ENCODE data around the gene ECD. TPM values are rescaled to one million over a fixed set of nuclear protein-coding genes. Genes with fewer than 3 reads are reported as not detected.

Gene ECD
- 35.2 and 37.8 TPM in 2 replicates for total RNA-seq

- Mint-ChIP-seq H3K36me3 (ENCODE audit: low read depth) (peaks cover 31% of the 10 kb centered on the region), H3K9me3 (no peaks in the 10 kb centered on the region), H3K4me1 (ENCODE audit: low read depth) (peaks cover 33% of the 10 kb centered on the region), H3K4me3 (ENCODE audit: low read depth) (peak within 1 kb of the TSS; percentile 99), H3K27ac (peak within 1 kb of the TSS; percentile 94), H3K27me3 (ENCODE audit: low read depth) (no peaks in the 10 kb centered on the region)
- DNase-seq (ENCODE audit: low spot score), result peak; percentile 90
- intact Hi-C loops (cut with micrococcal nuclease), result loop anchor here (1.0 to 5.0 kb wide), 4 partner anchors 56 to 541 kb away; partner anchors contain the start of genes MICU1, MRPS16 and NUDT13
Observed at GRCh38 chr10:73167783-73168464, at the start of gene ECD, which contains the start of gene FAM149B1. Gene ECD, minus strand, starts transcription at chr10:73168008. Its CDS starts 4,071 bp downstream, at chr10:73163937. Gene FAM149B1, plus strand, starts transcription at chr10:73168119. Its CDS starts 221 bp downstream, at chr10:73168340.

GRCh38 chr10:73215749-73216148 lies 47.9 kb upstream of the ECD start:
- Mint-ChIP-seq H3K4me1 (ENCODE audit: low read depth) (peaks cover 13% of the 10 kb centered on the region), H3K27ac (no peak overlapping the region)
- intact Hi-C loops (cut with micrococcal nuclease), result no loop called here

GRCh38 chr10:73211106-73211811 lies 43.5 kb upstream of the ECD start:
- Mint-ChIP-seq H3K27ac (no peak overlapping the region), H3K4me3 (ENCODE audit: low read depth) (no peak overlapping the region), H3K27me3 (ENCODE audit: low read depth) (no peaks in the 10 kb centered on the region), H3K36me3 (ENCODE audit: low read depth) (peaks cover 15% of the 10 kb centered on the region), H3K4me1 (ENCODE audit: low read depth) (no peaks in the 10 kb centered on the region), H3K9me3 (no peaks in the 10 kb centered on the region)
- intact Hi-C loops (cut with micrococcal nuclease), result no loop called here
- no peak for DNase-seq (ENCODE audit: low spot score)

More at GRCh38 chr10:73215749-73216148, 47.9 kb upstream of the ECD start:
- Mint-ChIP-seq H3K27me3 (ENCODE audit: low read depth) (no peaks in the 10 kb centered on the region), H3K4me3 (ENCODE audit: low read depth) (no peak overlapping the region), H3K9me3 (no peaks in the 10 kb centered on the region), H3K36me3 (ENCODE audit: low read depth) (peaks cover 34% of the 10 kb centered on the region)
- DNase-seq (ENCODE audit: low spot score), result no peak

GRCh38 chr10:73210395-73211105 lies 42.7 kb upstream of the ECD start:
- Mint-ChIP-seq H3K27me3 (ENCODE audit: low read depth) (no peaks in the 10 kb centered on the region), H3K4me1 (ENCODE audit: low read depth) (no peaks in the 10 kb centered on the region), H3K27ac (no peak overlapping the region), H3K4me3 (ENCODE audit: low read depth) (no peak overlapping the region), H3K36me3 (ENCODE audit: low read depth) (peaks cover 15% of the 10 kb centered on the region), H3K9me3 (no peaks in the 10 kb centered on the region)
- DNase-seq (ENCODE audit: low spot score), result no peak
- intact Hi-C loops (cut with micrococcal nuclease), result no loop called here

GRCh38 chr10:73209705-73210104 lies 41.9 kb upstream of the ECD start:
- intact Hi-C loops (cut with micrococcal nuclease), result no loop called here
- Mint-ChIP-seq H3K27me3 (ENCODE audit: low read depth) (no peaks in the 10 kb centered on the region), H3K4me1 (ENCODE audit: low read depth) (no peaks in the 10 kb centered on the region), H3K9me3 (no peaks in the 10 kb centered on the region), H3K36me3 (ENCODE audit: low read depth) (peaks cover 15% of the 10 kb centered on the region), H3K4me3 (ENCODE audit: low read depth) (no peak overlapping the region), H3K27ac (no peak overlapping the region)
- no peak for DNase-seq (ENCODE audit: low spot score)

- H3K27ac Mint-ChIP-seq, result no peak overlapping the region
- no peak for DNase-seq (ENCODE audit: low spot score)
- no peaks in the 10 kb centered on the region for H3K9me3 Mint-ChIP-seq
- H3K4me1 Mint-ChIP-seq (ENCODE audit: low read depth), result no peaks in the 10 kb centered on the region
- intact Hi-C loops (cut with micrococcal nuclease), result no loop called here
- H3K36me3 Mint-ChIP-seq (ENCODE audit: low read depth), result peaks cover 14% of the 10 kb centered on the region
- H3K27me3 Mint-ChIP-seq (ENCODE audit: low read depth), result no peaks in the 10 kb centered on the region
- H3K4me3 Mint-ChIP-seq (ENCODE audit: low read depth), result no peak overlapping the region
Observed at GRCh38 chr10:73207883-73208282, 40.1 kb upstream of the ECD start.

DNA sequence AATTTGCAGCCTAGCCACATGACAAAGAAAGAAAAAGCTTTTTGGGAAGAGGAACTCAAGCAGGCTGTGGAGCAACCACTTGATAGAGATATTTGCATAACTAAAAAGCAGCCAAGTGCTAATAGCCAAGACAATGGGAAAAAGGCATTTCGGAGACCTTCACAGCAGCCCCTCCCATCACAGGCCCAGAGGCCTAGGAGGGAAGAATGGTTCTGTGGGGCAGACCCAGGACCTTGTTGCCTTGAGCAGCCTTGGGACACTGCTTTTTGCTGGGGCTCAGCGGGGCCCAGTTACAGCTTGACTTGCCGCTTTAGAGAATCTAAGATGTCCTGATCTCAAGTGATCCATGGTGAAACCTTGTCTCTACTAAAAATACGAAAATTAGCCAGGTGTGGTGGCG lies 38.6 kb upstream of the ECD start:
- no peak for DNase-seq (ENCODE audit: low spot score)
- Mint-ChIP-seq H3K27ac (no peak overlapping the region), H3K9me3 (no peaks in the 10 kb centered on the region), H3K4me3 (ENCODE audit: low read depth) (no peak overlapping the region), H3K27me3 (ENCODE audit: low read depth) (no peaks in the 10 kb centered on the region), H3K4me1 (ENCODE audit: low read depth) (no peaks in the 10 kb centered on the region), H3K36me3 (ENCODE audit: low read depth) (peaks cover 12% of the 10 kb centered on the region)
- intact Hi-C loops (cut with micrococcal nuclease), result no loop called here

GRCh38 chr10:73205890-73206289 lies 38.1 kb upstream of the ECD start:
- intact Hi-C loops (cut with micrococcal nuclease), result no loop called here
- no peak overlapping the region for H3K4me3 Mint-ChIP-seq (ENCODE audit: low read depth)
- H3K4me1 Mint-ChIP-seq (ENCODE audit: low read depth), result no peaks in the 10 kb centered on the region
- DNase-seq (ENCODE audit: low spot score), result no peak
- H3K9me3 Mint-ChIP-seq, result no peaks in the 10 kb centered on the region
- no peaks in the 10 kb centered on the region for H3K27me3 Mint-ChIP-seq (ENCODE audit: low read depth)
- no peak overlapping the region for H3K27ac Mint-ChIP-seq
- H3K36me3 Mint-ChIP-seq (ENCODE audit: low read depth), result peaks cover 12% of the 10 kb centered on the region

DNA sequence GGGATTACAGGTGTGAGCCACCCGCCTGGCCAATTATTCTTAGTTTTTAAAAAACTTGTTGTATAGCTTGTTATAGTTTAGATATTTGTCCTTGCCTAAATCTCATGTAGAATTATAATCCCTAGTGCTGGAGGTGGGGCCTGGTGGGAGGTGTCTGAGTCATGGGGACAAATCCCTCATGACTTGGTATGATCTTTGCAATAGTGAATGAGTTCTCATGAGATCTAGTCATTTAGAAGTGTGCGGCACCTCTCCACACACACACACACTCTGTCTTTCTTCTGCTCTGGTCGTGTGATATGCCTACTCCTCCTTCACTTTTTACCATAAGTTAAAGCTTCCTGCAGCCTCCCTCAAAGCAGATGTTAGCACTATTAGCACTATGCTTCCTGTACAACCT lies 37.3 kb upstream of the ECD start:
- Mint-ChIP-seq H3K4me1 (ENCODE audit: low read depth) (no peaks in the 10 kb centered on the region), H3K27ac (no peak overlapping the region), H3K4me3 (ENCODE audit: low read depth) (no peak overlapping the region), H3K36me3 (ENCODE audit: low read depth) (peaks cover 12% of the 10 kb centered on the region), H3K9me3 (no peaks in the 10 kb centered on the region), H3K27me3 (ENCODE audit: low read depth) (no peaks in the 10 kb centered on the region)
- no peak for DNase-seq (ENCODE audit: low spot score)
- intact Hi-C loops (cut with micrococcal nuclease), result no loop called here

DNA sequence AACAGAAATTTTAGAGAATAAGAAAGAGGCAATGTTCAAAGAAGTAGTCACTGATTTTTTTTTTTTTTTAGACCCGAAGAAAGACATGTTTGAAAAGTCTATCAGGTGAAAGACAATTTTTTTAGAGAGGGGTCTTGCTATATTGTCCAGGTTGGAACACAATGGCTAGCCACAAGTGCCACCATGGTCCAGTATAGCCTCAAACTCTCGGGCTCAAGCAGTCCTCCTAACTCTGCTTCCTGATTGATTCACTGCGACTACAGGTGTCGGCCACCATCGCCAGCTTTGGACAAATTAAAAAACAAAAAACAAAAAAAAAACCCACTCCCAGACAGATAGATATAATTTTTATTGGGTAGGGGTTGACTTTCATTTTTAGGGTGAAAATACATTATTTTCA lies 22.4 kb upstream of the ECD start:
- Mint-ChIP-seq H3K4me1 (ENCODE audit: low read depth) (no peaks in the 10 kb centered on the region), H3K36me3 (ENCODE audit: low read depth) (no peaks in the 10 kb centered on the region), H3K4me3 (ENCODE audit: low read depth) (no peak overlapping the region), H3K9me3 (no peaks in the 10 kb centered on the region), H3K27me3 (ENCODE audit: low read depth) (no peaks in the 10 kb centered on the region), H3K27ac (no peak overlapping the region)
- no peak for DNase-seq (ENCODE audit: low spot score)
- intact Hi-C loops (cut with micrococcal nuclease), result no loop called here

DNA sequence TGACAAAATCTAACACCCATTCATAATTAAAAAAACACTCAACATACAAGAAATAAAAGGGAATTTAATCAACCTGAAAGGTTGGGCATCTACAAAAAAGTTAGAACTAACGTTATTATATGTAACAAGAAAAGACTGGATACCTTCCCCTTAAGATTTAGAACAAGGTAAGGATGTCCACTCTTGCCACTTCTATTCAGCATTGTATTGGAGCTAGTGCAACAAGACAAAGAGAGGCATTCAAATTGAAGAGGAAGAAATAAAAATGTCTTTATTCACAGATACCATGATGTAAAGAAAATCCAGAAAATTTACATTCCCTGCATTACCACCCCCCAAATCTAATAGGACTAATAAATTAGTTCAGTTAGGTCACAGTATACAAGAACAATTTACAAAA lies 18.5 kb upstream of the ECD start:
- intact Hi-C loops (cut with micrococcal nuclease), result no loop called here
- peaks cover 4% of the 10 kb centered on the region for H3K9me3 Mint-ChIP-seq

GRCh38 chr10:73183667-73184281 lies 16.0 kb upstream of the ECD start:
- Mint-ChIP-seq H3K9me3 (peaks cover 4% of the 10 kb centered on the region), H3K27ac (no peak overlapping the region), H3K4me1 (ENCODE audit: low read depth) (no peaks in the 10 kb centered on the region), H3K27me3 (ENCODE audit: low read depth) (no peaks in the 10 kb centered on the region), H3K4me3 (ENCODE audit: low read depth) (no peak overlapping the region), H3K36me3 (ENCODE audit: low read depth) (peaks cover 23% of the 10 kb centered on the region)
- DNase-seq (ENCODE audit: low spot score), result no peak
- intact Hi-C loops (cut with micrococcal nuclease), result no loop called here

More for the DNA sequence above, 18.5 kb upstream of the ECD start:
- H3K27ac Mint-ChIP-seq, result no peak overlapping the region
- H3K36me3 Mint-ChIP-seq (ENCODE audit: low read depth), result peaks cover 17% of the 10 kb centered on the region
- no peak for DNase-seq (ENCODE audit: low spot score)
- no peak overlapping the region for H3K4me3 Mint-ChIP-seq (ENCODE audit: low read depth)
- no peaks in the 10 kb centered on the region for H3K4me1 Mint-ChIP-seq (ENCODE audit: low read depth)
- H3K27me3 Mint-ChIP-seq (ENCODE audit: low read depth), result no peaks in the 10 kb centered on the region

Data from activated T-helper 2 cell treated with anti-CD3 and anti-CD28 coated beads, Interferon-gamma antibody, Interleukin-2, Interleukin-4, amounts not matched to agents 10 μg/mL and 5 μg/mL and 100 μg/mL, durations not matched to agents 14 hours and 24 hours and 36 hours (primary cell).